Naive B cell (primary cell): ENCODE data around the gene NSUN2. TPM values are rescaled to one million over a fixed set of nuclear protein-coding genes. Genes with fewer than 3 reads are reported as not detected.
"Not testable (repeated sequence)": the region's sequence is repeated elsewhere in the genome, so short reads cannot be mapped to it uniquely, and the experiment has no call there.

ENCODE experiments used
- ATAC-seq, 2 donors: fragments of 150-1000 bp; cut with Tn5 transposase; 2 replicates each; pipeline ENCODE4 v1.10.0; 2021; ENCODE audit warnings: low read depth in 2 of 2, mild to moderate bottlenecking in 2 of 2, moderate library complexity in 2 of 2
- DNase-seq: peaks from one replicate; pipeline ENCODE4 v3.0.0; 2022
- H3K27ac Mint-ChIP-seq, 6 donors: one replicate each; pipeline ENCODE4 v1.8.0; 2020 to 2022; ENCODE audit warnings: mild to moderate bottlenecking in 6 of 6, mixed read lengths in 6 of 6, moderate library complexity in 5 of 6, inconsistent platforms in 2 of 6
- H3K27me3 Mint-ChIP-seq, 3 donors: one replicate each; pipeline ENCODE4 v1.8.0; 2021 to 2022; ENCODE audit warnings: mixed read lengths in 3 of 3, mild to moderate bottlenecking in 1 of 3
- H3K36me3 Mint-ChIP-seq, 2 donors: one replicate each; pipeline ENCODE4 v1.8.0; 2020 to 2022; ENCODE audit warnings: mixed read lengths in 2 of 2, inconsistent platforms in 1 of 2, mild to moderate bottlenecking in 1 of 2
- H3K4me1 Mint-ChIP-seq, 3 donors: one replicate each; pipeline ENCODE4 v1.8.0; 2020 to 2022; ENCODE audit warnings: mixed read lengths in 3 of 3, inconsistent platforms in 1 of 3, mild to moderate bottlenecking in 1 of 3, moderate library complexity in 1 of 3
- H3K4me3 Mint-ChIP-seq, 8 donors: one replicate each; pipeline ENCODE4 v1.8.0; 2020 to 2022; ENCODE audit warnings: mild to moderate bottlenecking in 8 of 8, mixed read lengths in 8 of 8, moderate library complexity in 8 of 8, inconsistent platforms in 2 of 8
- H3K9me3 Mint-ChIP-seq, 7 donors: one replicate each; pipeline ENCODE4 v1.8.0; 2020 to 2022; ENCODE audit warnings: mixed read lengths in 7 of 7, mild to moderate bottlenecking in 5 of 7, inconsistent platforms in 2 of 7, moderate library complexity in 1 of 7
- polyA plus RNA-seq, 6 donors: library from polyadenylated mRNA; unstranded; fragments of 300-500 nt; fragmentation: Illumina TruSeq; gene quantifications; one replicate each; pipeline ENCODE4 v1.2.3, GENCODE V29; 2021; ENCODE audit warnings: low read depth in 6 of 6

Gene NSUN2
- polyA plus RNA-seq, 6 donors from 2014 or later = 35.2 to 56.0 (median 46.0) TPM

GRCh38 chr5:6666762-6667161 lies 33.9 kb upstream of the NSUN2 start:
- peaks cover 6 to 7% (median 6%) of the 10 kb centered on the region in 3 donors for H3K4me1 Mint-ChIP-seq
- no peak for DNase-seq
- ATAC-seq = no peak
- no peaks in the 10 kb centered on the region for H3K27me3 Mint-ChIP-seq
- H3K27ac Mint-ChIP-seq = no peak overlapping the region
- H3K4me3 Mint-ChIP-seq = no peak overlapping the region
- peaks cover 13 to 18% of the 10 kb centered on the region in 2 donors for H3K36me3 Mint-ChIP-seq
- peaks cover 0 to 2% (median 0%) of the 10 kb centered on the region in 7 donors for H3K9me3 Mint-ChIP-seq

GRCh38 chr5:6660688-6661087 lies 27.8 kb upstream of the NSUN2 start:
- peak overlapping the region; percentile 37 to 94 (median 80) for H3K4me3 Mint-ChIP-seq
- ATAC-seq (peak; percentile 81 to 82), DNase-seq (peak; percentile 65)
- H3K27me3 Mint-ChIP-seq = no peaks in the 10 kb centered on the region
- peaks cover 9 to 16% (median 15%) of the 10 kb centered on the region in 7 donors for H3K9me3 Mint-ChIP-seq
- peaks cover 19 to 25% (median 21%) of the 10 kb centered on the region in 3 donors for H3K4me1 Mint-ChIP-seq
- peak overlapping the region; percentile 82 to 97 (median 90) for H3K27ac Mint-ChIP-seq
- H3K36me3 Mint-ChIP-seq = peaks cover 17% of the 10 kb centered on the region in 2 donors

GRCh38 chr5:6659941-6660684 lies 27.3 kb upstream of the NSUN2 start:
- peaks cover 22 to 23% of the 10 kb centered on the region in 2 donors for H3K36me3 Mint-ChIP-seq
- peak overlapping the region; percentile 37 to 94 (median 80) for H3K4me3 Mint-ChIP-seq
- peaks cover 19 to 25% (median 21%) of the 10 kb centered on the region in 3 donors for H3K4me1 Mint-ChIP-seq
- peaks cover 11 to 22% (median 15%) of the 10 kb centered on the region in 7 donors for H3K9me3 Mint-ChIP-seq
- DNase-seq (peak; percentile 62), ATAC-seq (peak; percentile 86 to 87)
- no peaks in the 10 kb centered on the region for H3K27me3 Mint-ChIP-seq
- peak overlapping the region; percentile 82 to 97 (median 90) for H3K27ac Mint-ChIP-seq

- peak overlapping the region in 3 of 6 donors; percentile 16 to 23 (median 20) for H3K27ac Mint-ChIP-seq
- ATAC-seq = no peak
- peaks cover 14 to 19% (median 16%) of the 10 kb centered on the region in 3 donors for H3K4me1 Mint-ChIP-seq
- no peaks in the 10 kb centered on the region for H3K27me3 Mint-ChIP-seq
- no peak for DNase-seq
- H3K36me3 Mint-ChIP-seq = peaks cover 26 to 31% of the 10 kb centered on the region in 2 donors
- peaks cover 11 to 23% (median 15%) of the 10 kb centered on the region in 7 donors for H3K9me3 Mint-ChIP-seq
- no peak overlapping the region for H3K4me3 Mint-ChIP-seq
Measured at GRCh38 chr5:6656680-6657079, 23.8 kb upstream of the NSUN2 start.

GRCh38 chr5:6655432-6655831 lies 22.6 kb upstream of the NSUN2 start:
- H3K36me3 Mint-ChIP-seq = peaks cover 26 to 31% of the 10 kb centered on the region in 2 donors
- peaks cover 9 to 11% (median 11%) of the 10 kb centered on the region in 3 donors for H3K4me1 Mint-ChIP-seq
- H3K27me3 Mint-ChIP-seq = no peaks in the 10 kb centered on the region
- DNase-seq (no peak), ATAC-seq (no peak)
- no peak overlapping the region for H3K4me3 Mint-ChIP-seq
- peaks cover 11 to 23% (median 15%) of the 10 kb centered on the region in 7 donors for H3K9me3 Mint-ChIP-seq
- H3K27ac Mint-ChIP-seq = no peak overlapping the region

GRCh38 chr5:6652025-6652424 lies 19.2 kb upstream of the NSUN2 start:
- Mint-ChIP-seq H3K27ac (peak overlapping the region in 1 of 6 donors; percentile 23), H3K4me3 (peak overlapping the region in 1 of 8 donors; percentile 44), H3K36me3 (peaks cover 28 to 29% of the 10 kb centered on the region in 2 donors), H3K4me1 (peaks cover 3 to 15% (median 7%) of the 10 kb centered on the region in 3 donors), H3K27me3 (no peaks in the 10 kb centered on the region), H3K9me3 (peaks cover 10 to 20% (median 16%) of the 10 kb centered on the region in 7 donors)
- DNase-seq (no peak), ATAC-seq (peak in 1 of 2 donors; percentile 79)

- no peaks in the 10 kb centered on the region for H3K27me3 Mint-ChIP-seq
- H3K4me1 Mint-ChIP-seq = peaks cover 3 to 22% (median 12%) of the 10 kb centered on the region in 3 donors
- peaks cover 0 to 5% (median 0%) of the 10 kb centered on the region in 7 donors for H3K9me3 Mint-ChIP-seq
- H3K27ac Mint-ChIP-seq = peak overlapping the region in 2 of 6 donors; percentile 65 to 72
- peaks cover 11 to 16% of the 10 kb centered on the region in 2 donors for H3K36me3 Mint-ChIP-seq
- no peak overlapping the region for H3K4me3 Mint-ChIP-seq
- DNase-seq = no peak
- no peak for ATAC-seq
Measured at GRCh38 chr5:6649681-6650080, 16.8 kb upstream of the NSUN2 start.

GRCh38 chr5:6649186-6649585 lies 16.3 kb upstream of the NSUN2 start:
- ATAC-seq (no peak), DNase-seq (no peak)
- H3K27me3 Mint-ChIP-seq = no peaks in the 10 kb centered on the region
- H3K9me3 Mint-ChIP-seq = peaks cover 0 to 5% (median 0%) of the 10 kb centered on the region in 7 donors
- no peak overlapping the region for H3K4me3 Mint-ChIP-seq
- no peak overlapping the region for H3K27ac Mint-ChIP-seq
- peaks cover 16 to 19% of the 10 kb centered on the region in 2 donors for H3K36me3 Mint-ChIP-seq
- peaks cover 3 to 22% (median 14%) of the 10 kb centered on the region in 3 donors for H3K4me1 Mint-ChIP-seq

- Mint-ChIP-seq H3K4me1 (peaks cover 5 to 22% (median 13%) of the 10 kb centered on the region in 3 donors), H3K36me3 (peaks cover 13 to 19% of the 10 kb centered on the region in 2 donors)
- not testable (repeated sequence) for H3K27ac Mint-ChIP-seq, H3K27me3 Mint-ChIP-seq, DNase-seq, H3K4me3 Mint-ChIP-seq, ATAC-seq, H3K9me3 Mint-ChIP-seq
Measured at GRCh38 chr5:6645571-6646362, 12.9 kb upstream of the NSUN2 start.

- DNase-seq = no peak
- H3K36me3 Mint-ChIP-seq = peaks cover 13 to 14% of the 10 kb centered on the region in 2 donors
- peak overlapping the region in 1 of 8 donors; percentile 69 for H3K4me3 Mint-ChIP-seq
- peaks cover 5 to 18% (median 10%) of the 10 kb centered on the region in 3 donors for H3K4me1 Mint-ChIP-seq
- no peak for ATAC-seq
- H3K27me3 Mint-ChIP-seq = no peaks in the 10 kb centered on the region
- peak overlapping the region in 1 of 6 donors; percentile 37 for H3K27ac Mint-ChIP-seq
- peaks cover 0 to 5% (median 0%) of the 10 kb centered on the region in 7 donors for H3K9me3 Mint-ChIP-seq
Measured at GRCh38 chr5:6644794-6645241, 12.0 kb upstream of the NSUN2 start.

GRCh38 chr5:6642655-6643054 lies 9.8 kb upstream of the NSUN2 start:
- Mint-ChIP-seq H3K27ac (no peak overlapping the region), H3K4me3 (no peak overlapping the region), H3K36me3 (peaks cover 11 to 13% of the 10 kb centered on the region in 2 donors), H3K4me1 (peaks cover 1 to 13% (median 11%) of the 10 kb centered on the region in 3 donors), H3K27me3 (no peaks in the 10 kb centered on the region), H3K9me3 (peaks cover 0 to 3% (median 0%) of the 10 kb centered on the region in 7 donors)
- ATAC-seq (no peak), DNase-seq (no peak)

- Mint-ChIP-seq H3K4me1 (peaks cover 5 to 13% (median 8%) of the 10 kb centered on the region in 3 donors), H3K27me3 (no peaks in the 10 kb centered on the region), H3K36me3 (no peaks in the 10 kb centered on the region), H3K9me3 (no peaks in the 10 kb centered on the region), H3K4me3 (no peak overlapping the region), H3K27ac (no peak overlapping the region)
- ATAC-seq (no peak), DNase-seq (no peak)
Measured at GRCh38 chr5:6638236-6638635, 5.4 kb upstream of the NSUN2 start.

GRCh38 chr5:6637590-6637989 lies 4.7 kb upstream of the NSUN2 start:
- H3K9me3 Mint-ChIP-seq = no peaks in the 10 kb centered on the region
- H3K27me3 Mint-ChIP-seq = no peaks in the 10 kb centered on the region
- peaks cover 10 to 12% (median 12%) of the 10 kb centered on the region in 3 donors for H3K4me1 Mint-ChIP-seq
- no peak for DNase-seq
- peak overlapping the region in 2 of 6 donors; percentile 26 to 74 for H3K27ac Mint-ChIP-seq
- ATAC-seq = no peak
- no peaks in the 10 kb centered on the region for H3K36me3 Mint-ChIP-seq
- peak overlapping the region in 2 of 8 donors; percentile 43 to 56 for H3K4me3 Mint-ChIP-seq
